Measurements from ENCODE around the gene SDK1. TPM values are rescaled to one million over a fixed set of nuclear protein-coding genes. Genes with fewer than 3 reads are reported as not detected.

The SDK1 gene
- total RNA-seq, 1 donor from 2014 or later = 1.3 TPM

DNA sequence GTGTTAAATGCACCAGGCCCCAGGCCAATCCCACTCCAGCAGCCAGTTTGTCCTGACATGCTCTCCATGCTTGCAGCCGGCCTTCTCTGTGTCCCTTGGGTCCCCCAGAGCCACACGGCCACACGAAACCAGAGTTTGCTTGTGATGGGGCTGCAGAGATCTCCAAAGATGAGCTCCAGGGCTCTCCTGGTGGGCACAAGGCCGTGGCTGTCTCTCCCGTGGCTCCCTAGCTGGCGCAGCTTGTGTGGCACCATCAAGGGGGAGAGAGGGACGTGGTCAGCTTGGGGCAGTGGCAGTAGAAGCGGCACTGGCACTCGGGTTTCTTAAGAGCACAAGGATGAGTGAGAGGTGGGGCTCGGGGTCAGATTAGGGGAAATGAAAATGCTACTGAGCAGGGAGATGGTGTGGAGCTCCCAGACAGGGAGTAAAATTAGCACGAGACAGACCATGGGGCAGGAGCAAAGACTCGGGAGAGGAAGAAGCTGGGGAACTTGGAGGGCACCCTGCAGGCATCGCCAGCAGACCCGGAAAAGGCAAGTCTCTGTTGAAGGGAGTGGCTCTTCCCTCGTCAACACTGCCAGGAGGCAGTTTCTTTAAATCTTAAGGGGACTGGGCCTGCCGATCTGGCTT is 808.5 kb downstream of the SDK1 start:
- DNase-seq (no peak), ATAC-seq (ENCODE audit: low read depth) (no peak)
- TF ChIP-seq, protein P1, sequence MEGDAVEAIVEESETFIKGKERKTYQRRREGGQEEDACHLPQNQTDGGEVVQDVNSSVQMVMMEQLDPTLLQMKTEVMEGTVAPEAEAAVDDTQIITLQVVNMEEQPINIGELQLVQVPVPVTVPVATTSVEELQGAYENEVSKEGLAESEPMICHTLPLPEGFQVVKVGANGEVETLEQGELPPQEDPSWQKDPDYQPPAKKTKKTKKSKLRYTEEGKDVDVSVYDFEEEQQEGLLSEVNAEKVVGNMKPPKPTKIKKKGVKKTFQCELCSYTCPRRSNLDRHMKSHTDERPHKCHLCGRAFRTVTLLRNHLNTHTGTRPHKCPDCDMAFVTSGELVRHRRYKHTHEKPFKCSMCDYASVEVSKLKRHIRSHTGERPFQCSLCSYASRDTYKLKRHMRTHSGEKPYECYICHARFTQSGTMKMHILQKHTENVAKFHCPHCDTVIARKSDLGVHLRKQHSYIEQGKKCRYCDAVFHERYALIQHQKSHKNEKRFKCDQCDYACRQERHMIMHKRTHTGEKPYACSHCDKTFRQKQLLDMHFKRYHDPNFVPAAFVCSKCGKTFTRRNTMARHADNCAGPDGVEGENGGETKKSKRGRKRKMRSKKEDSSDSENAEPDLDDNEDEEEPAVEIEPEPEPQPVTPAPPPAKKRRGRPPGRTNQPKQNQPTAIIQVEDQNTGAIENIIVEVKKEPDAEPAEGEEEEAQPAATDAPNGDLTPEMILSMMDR (IDR thresholded peaks at IDR 0.05) = no peak
- Mint-ChIP-seq H3K36me3 (ENCODE audit: low read depth) (no peaks in the 10 kb centered on the region), H3K9me3 (no peaks in the 10 kb centered on the region), H3K4me3 (no peak overlapping the region), H3K4me1 (no peaks in the 10 kb centered on the region), H3K27ac (no peak overlapping the region), H3K27me3 (no peaks in the 10 kb centered on the region)
- POLR2A ChIA-PET = no interaction called here
- CTCF ChIA-PET = no interaction called here
- intact Hi-C loops (cut with micrococcal nuclease) = no loop called here

- Mint-ChIP-seq H3K36me3 (ENCODE audit: low read depth) (no peaks in the 10 kb centered on the region), H3K27ac (no peak overlapping the region), H3K9me3 (no peaks in the 10 kb centered on the region), H3K4me3 (no peak overlapping the region), H3K27me3 (no peaks in the 10 kb centered on the region), H3K4me1 (no peaks in the 10 kb centered on the region)
- no peak for DNase-seq
- intact Hi-C loops (cut with micrococcal nuclease) = no loop called here
- CTCF ChIA-PET = no interaction called here
- POLR2A ChIA-PET = no interaction called here
- TF ChIP-seq, protein P1 (IDR thresholded peaks at IDR 0.05) = no peak
- ATAC-seq (ENCODE audit: low read depth) = no peak
Measured at GRCh38 chr7:4110438-4110837, 809.4 kb downstream of the SDK1 start.

- no peaks in the 10 kb centered on the region for H3K36me3 Mint-ChIP-seq (ENCODE audit: low read depth)
- no peak overlapping the region for H3K4me3 Mint-ChIP-seq
- no peaks in the 10 kb centered on the region for H3K4me1 Mint-ChIP-seq
- ChIA-PET POLR2A (no interaction called here), CTCF (no interaction called here)
- no peaks in the 10 kb centered on the region for H3K9me3 Mint-ChIP-seq
- ATAC-seq (ENCODE audit: low read depth) (no peak), DNase-seq (no peak)
- intact Hi-C loops (cut with micrococcal nuclease) = no loop called here
- H3K27ac Mint-ChIP-seq = no peak overlapping the region
- no peaks in the 10 kb centered on the region for H3K27me3 Mint-ChIP-seq
- TF ChIP-seq, protein P1 (IDR thresholded peaks at IDR 0.05) = no peak
Measured at GRCh38 chr7:4111166-4111565, 810.1 kb downstream of the SDK1 start.

DNA sequence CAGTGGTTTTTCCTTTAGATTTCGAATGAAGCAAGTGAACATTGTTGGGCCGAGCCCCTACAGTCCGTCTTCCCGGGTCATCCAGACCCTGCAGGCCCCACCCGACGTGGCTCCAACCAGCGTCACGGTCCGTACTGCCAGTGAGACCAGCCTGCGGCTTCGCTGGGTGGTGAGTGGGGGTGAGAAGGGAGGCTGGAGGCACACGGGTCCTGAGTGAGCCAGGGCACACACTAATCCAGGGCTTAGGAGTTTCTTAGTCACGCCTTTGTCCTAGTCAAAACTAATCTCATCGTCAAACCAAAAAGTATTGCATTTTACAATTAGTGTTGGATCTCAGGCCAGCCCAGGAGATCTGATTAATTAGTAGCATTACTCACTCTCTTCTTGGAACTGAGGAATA is 812.2 kb downstream of the SDK1 start:
- ChIA-PET POLR2A (no interaction called here), CTCF (no interaction called here)
- ATAC-seq (ENCODE audit: low read depth) (no peak), DNase-seq (no peak)
- no peaks in the 10 kb centered on the region for H3K9me3 Mint-ChIP-seq
- H3K27me3 Mint-ChIP-seq = no peaks in the 10 kb centered on the region
- H3K4me3 Mint-ChIP-seq = no peak overlapping the region
- H3K27ac Mint-ChIP-seq = no peak overlapping the region
- intact Hi-C loops (cut with micrococcal nuclease) = no loop called here
- TF ChIP-seq, protein P1 (IDR thresholded peaks at IDR 0.05) = no peak
- H3K36me3 Mint-ChIP-seq (ENCODE audit: low read depth) = no peaks in the 10 kb centered on the region
- no peaks in the 10 kb centered on the region for H3K4me1 Mint-ChIP-seq

- H3K4me1 Mint-ChIP-seq = no peaks in the 10 kb centered on the region
- no peak overlapping the region for H3K27ac Mint-ChIP-seq
- no peak overlapping the region for H3K4me3 Mint-ChIP-seq
- H3K27me3 Mint-ChIP-seq = no peaks in the 10 kb centered on the region
- no peaks in the 10 kb centered on the region for H3K36me3 Mint-ChIP-seq (ENCODE audit: low read depth)
- TF ChIP-seq, protein P1 (IDR thresholded peaks at IDR 0.05) = no peak
- no peak for ATAC-seq (ENCODE audit: low read depth)
- no peak for DNase-seq
- intact Hi-C loops (cut with micrococcal nuclease) = no loop called here
- H3K9me3 Mint-ChIP-seq = no peaks in the 10 kb centered on the region
- CTCF ChIA-PET = no interaction called here
- POLR2A ChIA-PET = no interaction called here
Measured at GRCh38 chr7:4113976-4114375, 812.9 kb downstream of the SDK1 start.

Measured in activated B cell treated with CpG ODN at 0.5 μM for 24 hours (primary cell).